Stomach (tissue), 9 donors: ENCODE results near the gene TRIM69. TPM values are rescaled to one million over a fixed set of nuclear protein-coding genes. Genes with fewer than 3 reads are reported as not detected.
A peak's percentile ranks its signal among the peaks of the same experiment; 100 is the strongest.
"Not testable (repeated sequence)": the region's sequence is repeated elsewhere in the genome, so short reads cannot be mapped to it uniquely, and the experiment has no call there.

Source experiments
- DNase-seq, 2 donors: peaks; one replicate each; pipeline versions ENCODE4 v3.0.0 to v3.0.0-alpha.2; 2013 to 2019
- H3K27ac ChIP-seq, 5 donors: fragments of 200-600 bp in 4 of 5; sonication (generic) in 4 of 5; one replicate each; pipeline ENCODE4 v1.5.1; 2013 to 2019; ENCODE audit warnings: mild to moderate bottlenecking in 1 of 5, moderate library complexity in 1 of 5
- H3K27me3 ChIP-seq, 3 donors: fragments of 200-600 bp; sonication (generic); one replicate each; pipeline ENCODE4 v1.5.1; 2017 to 2019; ENCODE audit warnings: mixed run types in 1 of 3
- H3K36me3 ChIP-seq, 4 donors: fragments of 200-600 bp; sonication (generic); 1 replicate in 3 of 4; 2 replicates in 1 of 4; pipeline ENCODE4 v1.5.1; 2016 to 2019
- H3K4me1 ChIP-seq, 4 donors: fragments of 200-600 bp; sonication (generic); one replicate each; pipeline ENCODE4 v1.5.1; 2016 to 2019
- H3K4me3 ChIP-seq, 4 donors: fragments of 200-600 bp; sonication (generic) in 3 of 4; one replicate each; pipeline ENCODE4 v1.5.1; 2016 to 2019; ENCODE audit warnings: mild to moderate bottlenecking in 1 of 4
- H3K9me3 ChIP-seq, 4 donors: fragments of 200-600 bp; sonication (generic); one replicate each; pipeline ENCODE4 v1.5.1; 2016 to 2019
- EP300 ChIP-seq: sonication (generic); formaldehyde crosslinking; IDR thresholded peaks from one replicate; pipeline ENCODE4 v1.6.1; 2017; ENCODE audit warnings: antibody characterized with exemption
- POLR2A ChIP-seq, 4 donors: fragments of 450-650 bp; IDR thresholded peaks; one replicate each; pipeline ENCODE4 v1.6.1; 2016; ENCODE audit warnings: antibody characterized with exemption in 4 of 4, control low read depth in 2 of 4, mild to moderate bottlenecking in 1 of 4, moderate library complexity in 1 of 4
- POLR2AphosphoS5 ChIP-seq, 3 donors: sonication (generic); formaldehyde crosslinking; IDR thresholded peaks; one replicate each; pipeline ENCODE4 v1.6.1; 2016; ENCODE audit warnings: antibody characterized with exemption in 3 of 3
- WGBS, 5 donors: extraction: QIAGEN DNeasy Blood & Tissue Kit in 3 of 5; methylation state at CpG; one replicate each; pipeline versions ENCODE4 v1.1.5 to v1.1.7; 2013 to 2018; 5-methylcytosine and 5-hydroxymethylcytosine counted together
- intact Hi-C: fragments of 100-400 bp; cut with DNase I; formaldehyde crosslinking; loops from one replicate; pipeline ENCODE4 v1.15.1; 2023; ENCODE audit warnings: low total_unique reads
- polyA plus RNA-seq, 3 donors: library from polyadenylated mRNA; stranded (reverse); fragments of 200-250 nt; gene quantifications; one replicate each; pipeline ENCODE4 v1.2.3, GENCODE V29; 2013
- total RNA-seq, 5 donors: library from RNA; depleted of rRNA; stranded (reverse); fragments of >200 nt; gene quantifications; one replicate each; pipeline versions ENCODE4 v1.1.0 to v1.2.3, GENCODE V29; 2014 to 2016
- TF ChIP-seq, protein P1 (sequence below), 7 experiments: fragments of 450-650 bp in 4 of 7; fragments of 200-600 bp in 3 of 7; sonication (generic) in 3 of 7; IDR thresholded peaks; one replicate each; pipeline ENCODE4 v1.5.1; 2016 to 2019; ENCODE audit warnings: antibody characterized with exemption in 7 of 7, control low read depth in 2 of 7, mild to moderate bottlenecking in 1 of 7
- donor health status: healthy with polysubstance abuse.
- donor health status: Bipolar disorder and iron deficiency.
- donor health status: healthy.

TRIM69 gene
- total and polyA plus RNA-seq, 8 donors, result 0.58 to 43.8 (median 8.7) TPM

DNA sequence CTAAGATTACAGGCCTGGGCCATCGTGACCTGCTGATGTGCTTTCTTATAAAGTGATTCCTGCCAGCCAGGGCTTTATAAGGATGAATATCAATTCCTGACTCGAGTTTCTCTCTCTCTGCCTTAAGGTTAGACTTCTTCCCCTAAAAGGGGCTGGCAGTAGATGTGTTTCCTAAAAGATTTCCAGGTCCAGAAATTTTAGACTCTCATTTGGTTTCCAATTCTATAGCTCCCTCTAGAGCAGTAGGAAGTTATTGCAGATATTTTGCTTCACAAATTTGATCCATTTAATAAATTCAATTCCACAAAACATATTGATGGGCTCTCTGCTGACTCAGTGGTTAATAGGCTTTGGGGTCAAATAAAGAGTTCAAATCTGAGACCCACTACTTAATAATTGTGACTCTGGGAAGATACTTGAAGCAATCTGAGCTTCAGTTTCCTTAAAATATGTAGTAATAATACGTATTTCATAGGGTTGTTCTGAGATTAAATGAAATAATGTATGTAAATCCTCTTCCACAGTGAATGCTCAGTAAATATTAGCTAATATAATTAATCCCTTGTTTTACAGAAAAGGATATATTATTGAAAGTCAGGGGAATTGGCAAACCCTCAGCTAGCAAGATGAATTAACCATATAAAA is 2.1 kb downstream of the TRIM69 start:
- Histone ChIP-seq H3K27ac (peak overlapping the region in 2 of 5 donors; percentile 22 to 48), H3K36me3 (no peaks in the 10 kb centered on the region), H3K27me3 (no peaks in the 10 kb centered on the region), H3K4me3 (no peak overlapping the region), H3K9me3 (no peaks in the 10 kb centered on the region), H3K4me1 (peaks cover 0 to 24% (median 3%) of the 10 kb centered on the region in 4 donors)
- intact Hi-C loops, result loop anchor here (5.0 kb wide), 1 partner anchor 66 kb away; no protein-coding TSS in a partner anchor
- peak in 1 of 2 donors; percentile 73 for DNase-seq
- TF ChIP-seq EP300, result no peak
- TF ChIP-seq, protein P1, sequence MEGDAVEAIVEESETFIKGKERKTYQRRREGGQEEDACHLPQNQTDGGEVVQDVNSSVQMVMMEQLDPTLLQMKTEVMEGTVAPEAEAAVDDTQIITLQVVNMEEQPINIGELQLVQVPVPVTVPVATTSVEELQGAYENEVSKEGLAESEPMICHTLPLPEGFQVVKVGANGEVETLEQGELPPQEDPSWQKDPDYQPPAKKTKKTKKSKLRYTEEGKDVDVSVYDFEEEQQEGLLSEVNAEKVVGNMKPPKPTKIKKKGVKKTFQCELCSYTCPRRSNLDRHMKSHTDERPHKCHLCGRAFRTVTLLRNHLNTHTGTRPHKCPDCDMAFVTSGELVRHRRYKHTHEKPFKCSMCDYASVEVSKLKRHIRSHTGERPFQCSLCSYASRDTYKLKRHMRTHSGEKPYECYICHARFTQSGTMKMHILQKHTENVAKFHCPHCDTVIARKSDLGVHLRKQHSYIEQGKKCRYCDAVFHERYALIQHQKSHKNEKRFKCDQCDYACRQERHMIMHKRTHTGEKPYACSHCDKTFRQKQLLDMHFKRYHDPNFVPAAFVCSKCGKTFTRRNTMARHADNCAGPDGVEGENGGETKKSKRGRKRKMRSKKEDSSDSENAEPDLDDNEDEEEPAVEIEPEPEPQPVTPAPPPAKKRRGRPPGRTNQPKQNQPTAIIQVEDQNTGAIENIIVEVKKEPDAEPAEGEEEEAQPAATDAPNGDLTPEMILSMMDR (IDR thresholded peaks at IDR 0.05), result peak in 5 of 7 experiments; percentile 28 to 71 (median 69)
- TF ChIP-seq POLR2A (IDR thresholded peaks at IDR 0.05), result no peak
- TF ChIP-seq POLR2AphosphoS5 (IDR thresholded peaks at IDR 0.05), result no peak
- WGBS, 5 donors, result 61 to 71% (median 64%) methylated on average over 3 of the region's 3 CpGs

DNA sequence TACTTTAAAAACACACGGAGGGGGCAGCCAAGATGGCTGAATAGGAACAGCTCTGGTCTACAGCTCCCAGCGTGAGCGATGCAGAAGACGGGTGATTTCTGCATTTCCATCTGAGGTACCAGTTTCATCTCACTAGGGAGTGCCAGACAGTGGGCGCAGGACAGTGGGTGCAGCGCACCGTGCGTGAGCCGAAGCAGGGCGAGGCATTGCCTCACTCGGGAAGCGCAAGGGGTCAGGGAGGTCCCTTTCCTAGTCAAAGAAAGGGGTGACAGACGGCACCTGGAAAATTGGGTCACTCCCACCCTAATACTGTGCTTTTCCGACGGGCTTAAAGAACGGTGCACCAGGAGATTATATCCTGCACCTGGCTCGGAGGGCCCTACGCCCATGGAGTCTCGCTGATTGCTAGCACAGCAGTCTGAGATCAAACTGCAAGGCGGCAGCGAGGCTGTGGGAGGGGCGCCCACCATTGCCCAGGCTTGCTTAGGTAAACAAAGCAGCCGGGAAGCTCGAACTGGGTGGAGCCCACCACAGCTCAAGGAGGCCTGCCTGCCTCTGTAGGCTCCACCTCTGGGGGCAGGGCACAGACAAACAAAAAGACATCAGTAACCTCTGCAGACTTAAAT is 3.0 kb downstream of the TRIM69 start:
- not testable (repeated sequence) for H3K27ac ChIP-seq, H3K27me3 ChIP-seq, H3K9me3 ChIP-seq, H3K36me3 ChIP-seq, H3K4me3 ChIP-seq, DNase-seq
- intact Hi-C loops, result loop anchor here (5.0 kb wide), 1 partner anchor 67 kb away; no protein-coding TSS in a partner anchor
- WGBS, 5 donors, result 75 to 87% (median 82%) methylated on average over 17 to 19 of the region's 24 CpGs
- peaks cover 0 to 22% (median 1%) of the 10 kb centered on the region in 4 donors for H3K4me1 ChIP-seq

DNA sequence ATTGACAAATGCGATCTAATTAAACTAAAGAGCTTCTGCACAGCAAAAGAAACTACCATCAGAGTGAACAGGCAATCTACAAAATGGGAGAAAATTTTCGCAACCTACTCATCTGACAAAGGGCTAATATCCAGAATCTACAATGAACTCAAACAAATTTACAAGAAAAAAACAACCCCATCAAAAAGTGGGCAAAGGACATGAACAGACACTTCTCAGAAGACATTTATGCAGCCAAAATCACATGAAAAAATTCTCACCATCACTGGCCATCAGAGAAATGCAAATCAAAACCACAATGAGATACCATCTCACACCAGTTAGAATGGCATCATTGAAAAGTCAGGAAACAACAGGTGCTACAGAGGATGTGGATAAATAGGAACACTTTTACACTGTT is 7.1 kb downstream of the TRIM69 start:
- H3K36me3 ChIP-seq, DNase-seq, H3K9me3 ChIP-seq, H3K27me3 ChIP-seq, intact Hi-C loops, H3K4me3 ChIP-seq, H3K4me1 ChIP-seq, H3K27ac ChIP-seq: not testable (repeated sequence)
- 79 to 100% (median 94%) methylated on average over 1 to 2 of the region's 2 CpGs for WGBS, 5 donors

DNA sequence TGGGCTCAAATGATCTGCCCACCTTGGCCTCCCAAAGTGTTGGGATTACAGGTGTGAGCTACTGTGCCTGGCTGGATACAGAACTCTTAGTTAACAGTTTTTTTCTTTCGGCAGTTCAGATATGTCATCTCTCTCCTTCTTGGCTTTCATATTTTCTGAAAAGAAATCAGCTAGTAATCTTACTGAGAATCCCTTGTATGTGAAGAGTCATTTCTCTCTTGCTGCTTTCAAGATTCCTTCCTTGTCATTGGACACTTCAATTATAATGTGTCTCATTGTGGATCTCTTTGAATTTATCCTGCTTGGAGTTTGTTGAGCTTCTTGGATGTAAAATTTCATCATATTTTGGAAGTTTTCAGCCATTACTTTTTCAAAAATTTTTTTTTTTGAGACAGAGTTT is 17.0 kb downstream of the TRIM69 start:
- Histone ChIP-seq H3K4me3 (no peak overlapping the region), H3K36me3 (no peaks in the 10 kb centered on the region), H3K4me1 (no peaks in the 10 kb centered on the region), H3K27ac (no peak overlapping the region), H3K9me3 (peaks cover 0 to 27% (median 7%) of the 10 kb centered on the region in 4 donors), H3K27me3 (no peaks in the 10 kb centered on the region)
- intact Hi-C loops, result no loop called here
- no peak for DNase-seq
- TF ChIP-seq POLR2AphosphoS5 (IDR thresholded peaks at IDR 0.05), result no peak
- TF ChIP-seq, protein P1 (IDR thresholded peaks at IDR 0.05), result no peak
- no peak for TF ChIP-seq EP300
- no peak for TF ChIP-seq POLR2A (IDR thresholded peaks at IDR 0.05)
- WGBS, 5 donors, result 95 to 100% (median 97%) methylated on average over 1 of the region's 1 CpG

- WGBS, 5 donors, result 73 to 88% (median 82%) methylated on average over 2 of the region's 2 CpGs
- no peak for DNase-seq
- Histone ChIP-seq H3K9me3 (no peaks in the 10 kb centered on the region), H3K27me3 (no peaks in the 10 kb centered on the region), H3K4me1 (no peaks in the 10 kb centered on the region), H3K4me3 (no peak overlapping the region), H3K36me3 (no peaks in the 10 kb centered on the region), H3K27ac (no peak overlapping the region)
- intact Hi-C loops, result no loop called here
- no peak for TF ChIP-seq EP300
- TF ChIP-seq POLR2AphosphoS5 (IDR thresholded peaks at IDR 0.05), result no peak
- TF ChIP-seq POLR2A (IDR thresholded peaks at IDR 0.05), result no peak
- TF ChIP-seq, protein P1 (IDR thresholded peaks at IDR 0.05), result no peak
Measured at GRCh38 chr15:44763187-44763586, 26.9 kb downstream of the TRIM69 start.
